Measurements from ENCODE around the gene LRRC45. TPM values are rescaled to one million over a fixed set of nuclear protein-coding genes. Genes with fewer than 3 reads are reported as not detected.

The LRRC45 gene
- total RNA-seq, 5 donors from 2014 or later (not counting 1 experiment from before 2014, with no cell fraction given) = 13.3 to 28.5 (median 22.3) TPM

DNA sequence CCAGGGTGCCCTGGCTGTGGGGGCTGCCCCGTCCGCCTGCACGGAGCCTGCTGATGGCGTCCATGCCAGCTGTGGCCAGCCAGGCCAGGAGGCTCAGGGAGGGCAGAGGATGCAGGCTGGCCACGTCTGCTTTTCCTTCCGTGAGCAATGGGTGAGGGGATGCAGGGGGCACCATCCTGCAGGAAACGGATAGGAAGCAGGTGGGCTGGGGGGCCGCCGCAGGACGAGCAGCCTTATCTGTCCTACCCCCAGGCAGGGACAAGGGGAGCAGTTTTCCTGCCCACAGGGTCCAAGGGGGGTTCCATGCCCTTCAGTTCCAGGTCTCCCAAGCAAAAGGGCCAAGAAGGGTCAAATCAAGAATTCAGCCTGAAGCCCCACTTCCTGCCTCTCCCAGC is 35.7 kb downstream of the LRRC45 start:
- DNase-seq (no peak), ATAC-seq (replicated peaks in 1 of 4) (no peak)
- no peaks in the 10 kb centered on the region for H3K27me3 ChIP-seq (replicated peaks in 1 of 2; ENCODE audit: control insufficient read depth in 2 of 2, extremely low read depth in 1 of 2, insufficient read depth in 2 of 2, low read length in 1 of 2)
- peaks cover 0 to 19% of the 10 kb centered on the region in 2 experiments for H3K4me1 ChIP-seq (ENCODE audit: control insufficient read depth in 1 of 2, extremely low read depth in 1 of 2, insufficient read depth in 2 of 2, low read length in 2 of 2)
- no peak overlapping the region for H3K27ac ChIP-seq (ENCODE audit: low read length)
- H3K4me3 ChIP-seq (ENCODE audit: control insufficient read depth in 1 of 2, extremely low read depth in 1 of 2, low read length in 1 of 2) = no peak overlapping the region
- ChIA-PET CTCF (interaction anchor here in 1 of 2 donors (0.5 kb wide), 1 partner anchor 20 kb away, joined by 3 read pairs; no protein-coding TSS in a partner anchor), POLR2A (no interaction called here)
- H3K9me3 Mint-ChIP-seq = no peaks in the 10 kb centered on the region
- no peaks in the 10 kb centered on the region for H3K27me3 Mint-ChIP-seq
- no peak overlapping the region for H3K4me3 Mint-ChIP-seq
- WGBS (ENCODE audit: insufficient coverage) = 86% methylated on average over 9 of the region's 10 CpGs
- no peak overlapping the region for H3K27ac Mint-ChIP-seq
- peaks cover 19 to 83% of the 10 kb centered on the region in 2 donors for H3K36me3 ChIP-seq (ENCODE audit: control insufficient read depth in 2 of 2, extremely low read depth in 1 of 2, insufficient read depth in 1 of 2, low read length in 1 of 2)
- H3K4me1 Mint-ChIP-seq = peaks cover 0 to 3% (median 0%) of the 10 kb centered on the region in 3 donors
- no peaks in the 10 kb centered on the region for H3K9me3 ChIP-seq
- H3K36me3 Mint-ChIP-seq = peaks cover 7% of the 10 kb centered on the region

DNA sequence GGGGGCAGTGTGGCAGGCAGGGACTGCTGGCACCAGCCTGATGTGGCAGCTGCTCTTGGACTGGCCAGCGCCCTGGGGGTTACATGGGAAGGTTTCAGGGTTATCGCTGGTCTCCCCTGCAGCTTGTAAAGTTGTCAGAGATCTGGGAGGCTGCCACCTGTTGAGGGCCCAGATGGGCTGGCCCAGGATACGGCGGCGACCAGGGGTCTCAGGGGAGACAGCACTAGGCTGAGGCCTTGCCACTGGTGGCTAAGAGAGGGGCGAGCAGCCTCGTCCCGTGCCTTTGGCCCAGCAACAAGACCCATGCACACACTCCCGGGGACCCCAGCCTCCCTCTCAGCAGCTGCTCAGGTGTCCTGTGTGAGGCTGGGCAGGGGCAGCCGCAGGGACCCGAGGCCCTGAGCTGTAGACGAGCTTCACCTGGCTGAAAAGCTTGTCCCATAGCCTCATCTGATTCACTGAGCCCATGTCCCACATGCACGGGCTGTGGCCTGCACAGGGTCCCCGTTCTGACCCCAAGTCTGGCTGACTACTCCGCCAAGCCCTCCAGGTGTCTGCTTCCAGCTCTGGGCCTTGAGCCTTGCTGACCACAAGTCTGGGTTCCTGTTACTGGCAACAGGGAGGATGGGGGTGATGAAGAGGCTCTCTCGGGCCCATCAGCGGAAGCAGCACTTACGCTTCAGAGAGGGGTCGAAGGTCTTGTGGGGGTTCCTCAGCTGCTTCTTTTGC is 36.3 kb downstream of the LRRC45 start:
- ChIA-PET CTCF (interaction anchor here in 1 of 2 donors (0.5 kb wide), 1 partner anchor 19 kb away, joined by 3 read pairs; no protein-coding TSS in a partner anchor), POLR2A (no interaction called here)
- H3K9me3 Mint-ChIP-seq = no peaks in the 10 kb centered on the region
- WGBS (ENCODE audit: insufficient coverage) = 94% methylated on average over 19 of the region's 19 CpGs
- H3K4me3 Mint-ChIP-seq = no peak overlapping the region
- no peaks in the 10 kb centered on the region for H3K27me3 Mint-ChIP-seq
- H3K4me1 Mint-ChIP-seq = peaks cover 0 to 8% (median 5%) of the 10 kb centered on the region in 3 donors
- Histone ChIP-seq H3K27ac (ENCODE audit: low read length) (no peak overlapping the region), H3K4me3 (ENCODE audit: control insufficient read depth in 1 of 2, extremely low read depth in 1 of 2, low read length in 1 of 2) (no peak overlapping the region), H3K27me3 (replicated peaks in 1 of 2; ENCODE audit: control insufficient read depth in 2 of 2, extremely low read depth in 1 of 2, insufficient read depth in 2 of 2, low read length in 1 of 2) (no peaks in the 10 kb centered on the region), H3K9me3 (no peaks in the 10 kb centered on the region), H3K36me3 (ENCODE audit: control insufficient read depth in 2 of 2, extremely low read depth in 1 of 2, insufficient read depth in 1 of 2, low read length in 1 of 2) (peaks cover 19 to 78% of the 10 kb centered on the region in 2 donors), H3K4me1 (ENCODE audit: control insufficient read depth in 1 of 2, extremely low read depth in 1 of 2, insufficient read depth in 2 of 2, low read length in 2 of 2) (peaks cover 2 to 22% of the 10 kb centered on the region in 2 experiments)
- H3K36me3 Mint-ChIP-seq = peaks cover 7% of the 10 kb centered on the region
- DNase-seq (no peak), ATAC-seq (replicated peaks in 1 of 4) (no peak)
- H3K27ac Mint-ChIP-seq = no peak overlapping the region

DNA sequence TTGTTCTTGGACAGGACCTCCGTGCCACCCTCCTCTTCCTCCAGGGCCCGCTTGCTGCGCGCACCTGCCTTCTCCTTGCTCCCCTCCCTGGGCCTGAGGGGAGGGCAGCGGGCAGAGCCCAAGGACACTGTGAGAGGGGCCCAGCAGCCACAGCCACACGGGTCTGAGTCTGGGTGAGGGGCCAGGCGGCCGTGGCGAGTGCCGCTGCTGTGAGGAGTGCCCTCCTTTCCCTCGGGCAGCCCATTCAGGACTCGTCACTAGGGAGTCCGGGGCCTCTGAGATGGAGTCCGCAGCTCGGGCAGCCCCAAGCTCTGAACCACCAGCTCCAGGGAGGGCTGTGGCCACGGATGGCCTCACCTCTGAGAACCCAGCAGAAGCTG is 36.9 kb downstream of the LRRC45 start:
- H3K36me3 ChIP-seq (ENCODE audit: control insufficient read depth in 2 of 2, extremely low read depth in 1 of 2, insufficient read depth in 1 of 2, low read length in 1 of 2) = peaks cover 19 to 72% of the 10 kb centered on the region in 2 donors
- CTCF ChIA-PET = no interaction called here
- peaks cover 7% of the 10 kb centered on the region for H3K36me3 Mint-ChIP-seq
- no peaks in the 10 kb centered on the region for H3K9me3 ChIP-seq
- no peaks in the 10 kb centered on the region for H3K27me3 ChIP-seq (replicated peaks in 1 of 2; ENCODE audit: control insufficient read depth in 2 of 2, extremely low read depth in 1 of 2, insufficient read depth in 2 of 2, low read length in 1 of 2)
- H3K27me3 Mint-ChIP-seq = no peaks in the 10 kb centered on the region
- no peak for ATAC-seq (replicated peaks in 1 of 4)
- no peaks in the 10 kb centered on the region for H3K9me3 Mint-ChIP-seq
- no peak overlapping the region for H3K27ac Mint-ChIP-seq
- DNase-seq = no peak
- H3K4me3 ChIP-seq (ENCODE audit: control insufficient read depth in 1 of 2, extremely low read depth in 1 of 2, low read length in 1 of 2) = no peak overlapping the region
- peaks cover 6 to 26% of the 10 kb centered on the region in 2 experiments for H3K4me1 ChIP-seq (ENCODE audit: control insufficient read depth in 1 of 2, extremely low read depth in 1 of 2, insufficient read depth in 2 of 2, low read length in 2 of 2)
- H3K27ac ChIP-seq (ENCODE audit: low read length) = no peak overlapping the region
- POLR2A ChIA-PET = no interaction called here
- H3K4me3 Mint-ChIP-seq = no peak overlapping the region
- WGBS (ENCODE audit: insufficient coverage) = 92% methylated on average over 13 of the region's 16 CpGs
- H3K4me1 Mint-ChIP-seq = peaks cover 0 to 8% (median 8%) of the 10 kb centered on the region in 3 donors

DNA sequence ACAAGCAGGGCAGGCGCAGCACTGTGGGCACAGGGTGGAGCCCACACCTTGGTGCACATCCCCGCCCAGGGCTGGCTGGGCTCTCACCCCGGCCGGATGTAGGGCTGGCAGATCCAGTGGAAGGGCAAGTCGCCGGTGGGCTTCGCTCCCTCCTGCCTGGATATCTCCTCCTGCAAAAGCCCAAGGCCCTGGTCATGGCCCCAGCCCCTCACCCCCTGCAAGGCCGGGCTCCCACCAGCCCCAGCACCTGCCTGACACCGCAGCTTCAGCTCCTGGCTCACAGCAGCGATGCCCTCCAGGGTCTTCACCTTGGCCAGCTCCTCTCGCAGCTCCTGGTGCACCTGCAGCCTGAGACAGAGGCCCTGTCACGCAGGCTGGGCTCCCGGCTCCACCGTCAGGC is 37.5 kb downstream of the LRRC45 start:
- CTCF ChIA-PET = no interaction called here
- no peak for DNase-seq
- POLR2A ChIA-PET = no interaction called here
- Histone ChIP-seq H3K4me3 (ENCODE audit: control insufficient read depth in 1 of 2, extremely low read depth in 1 of 2, low read length in 1 of 2) (no peak overlapping the region), H3K9me3 (no peaks in the 10 kb centered on the region), H3K27me3 (replicated peaks in 1 of 2; ENCODE audit: control insufficient read depth in 2 of 2, extremely low read depth in 1 of 2, insufficient read depth in 2 of 2, low read length in 1 of 2) (no peaks in the 10 kb centered on the region), H3K4me1 (ENCODE audit: control insufficient read depth in 1 of 2, extremely low read depth in 1 of 2, insufficient read depth in 2 of 2, low read length in 2 of 2) (peaks cover 7 to 26% of the 10 kb centered on the region in 2 experiments), H3K27ac (ENCODE audit: low read length) (no peak overlapping the region), H3K36me3 (ENCODE audit: control insufficient read depth in 2 of 2, extremely low read depth in 1 of 2, insufficient read depth in 1 of 2, low read length in 1 of 2) (peaks cover 16 to 69% of the 10 kb centered on the region in 2 donors)
- Mint-ChIP-seq H3K27ac (no peak overlapping the region), H3K4me1 (peaks cover 0 to 8% (median 8%) of the 10 kb centered on the region in 3 donors), H3K27me3 (no peaks in the 10 kb centered on the region), H3K9me3 (no peaks in the 10 kb centered on the region), H3K4me3 (no peak overlapping the region), H3K36me3 (peaks cover 7% of the 10 kb centered on the region)
- WGBS (ENCODE audit: insufficient coverage) = 91% methylated on average over 14 of the region's 14 CpGs
- ATAC-seq (replicated peaks in 1 of 4) = no peak

DNA sequence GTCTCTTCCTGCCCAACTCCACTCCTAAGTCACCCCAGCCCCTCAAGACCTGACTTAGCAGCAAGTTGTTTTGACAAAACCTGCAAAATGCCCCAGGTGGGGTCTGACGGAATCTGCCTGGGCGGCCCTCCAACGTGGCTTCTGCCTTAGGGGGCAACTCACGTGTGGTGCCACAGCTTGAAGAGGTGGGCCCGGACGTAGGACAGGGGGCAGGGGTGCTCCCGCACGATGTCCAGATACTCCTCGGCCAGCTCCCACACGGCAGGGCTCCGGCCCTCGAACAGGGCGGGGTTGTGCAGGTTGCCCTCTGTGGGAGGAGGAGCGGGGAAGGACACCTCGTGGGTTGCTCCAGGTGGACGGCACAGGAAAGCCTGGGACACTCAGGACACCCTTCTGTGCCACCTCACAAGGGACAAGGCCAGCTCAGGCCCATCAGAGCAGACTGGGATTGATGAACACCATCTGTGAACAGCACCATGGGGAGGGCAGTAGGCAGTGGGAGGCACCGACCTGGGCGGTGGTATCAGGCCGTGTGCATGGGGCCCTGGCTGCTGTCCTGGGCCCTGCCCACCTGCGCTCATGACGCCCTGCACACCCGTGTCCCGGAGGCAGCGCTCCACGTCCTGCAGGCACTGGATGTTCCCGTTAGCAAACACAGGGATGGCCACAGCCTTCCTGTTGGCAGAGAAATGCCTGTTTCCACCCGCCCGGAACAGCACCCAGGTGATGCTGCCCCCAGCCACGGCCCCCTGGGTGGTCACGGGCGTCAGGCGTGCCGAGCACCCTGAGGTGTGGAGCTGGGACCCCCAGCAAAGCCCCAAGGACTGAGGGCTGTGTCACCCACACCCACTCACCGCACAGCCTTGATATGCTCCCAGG is 38.2 kb downstream of the LRRC45 start:
- Histone ChIP-seq H3K9me3 (no peaks in the 10 kb centered on the region), H3K4me1 (ENCODE audit: control insufficient read depth in 1 of 2, extremely low read depth in 1 of 2, insufficient read depth in 2 of 2, low read length in 2 of 2) (peaks cover 7 to 32% of the 10 kb centered on the region in 2 experiments), H3K27ac (ENCODE audit: low read length) (no peak overlapping the region), H3K4me3 (ENCODE audit: control insufficient read depth in 1 of 2, extremely low read depth in 1 of 2, low read length in 1 of 2) (no peak overlapping the region), H3K27me3 (replicated peaks in 1 of 2; ENCODE audit: control insufficient read depth in 2 of 2, extremely low read depth in 1 of 2, insufficient read depth in 2 of 2, low read length in 1 of 2) (no peaks in the 10 kb centered on the region), H3K36me3 (ENCODE audit: control insufficient read depth in 2 of 2, extremely low read depth in 1 of 2, insufficient read depth in 1 of 2, low read length in 1 of 2) (peaks cover 16 to 62% of the 10 kb centered on the region in 2 donors)
- Mint-ChIP-seq H3K4me1 (peaks cover 3 to 12% (median 11%) of the 10 kb centered on the region in 3 donors), H3K36me3 (peaks cover 7% of the 10 kb centered on the region), H3K27ac (no peak overlapping the region), H3K9me3 (no peaks in the 10 kb centered on the region), H3K4me3 (no peak overlapping the region), H3K27me3 (no peaks in the 10 kb centered on the region)
- DNase-seq (no peak), ATAC-seq (replicated peaks in 1 of 4) (no peak)
- CTCF ChIA-PET = no interaction called here
- POLR2A ChIA-PET = no interaction called here
- WGBS (ENCODE audit: insufficient coverage) = 95% methylated on average over 32 of the region's 34 CpGs

DNA sequence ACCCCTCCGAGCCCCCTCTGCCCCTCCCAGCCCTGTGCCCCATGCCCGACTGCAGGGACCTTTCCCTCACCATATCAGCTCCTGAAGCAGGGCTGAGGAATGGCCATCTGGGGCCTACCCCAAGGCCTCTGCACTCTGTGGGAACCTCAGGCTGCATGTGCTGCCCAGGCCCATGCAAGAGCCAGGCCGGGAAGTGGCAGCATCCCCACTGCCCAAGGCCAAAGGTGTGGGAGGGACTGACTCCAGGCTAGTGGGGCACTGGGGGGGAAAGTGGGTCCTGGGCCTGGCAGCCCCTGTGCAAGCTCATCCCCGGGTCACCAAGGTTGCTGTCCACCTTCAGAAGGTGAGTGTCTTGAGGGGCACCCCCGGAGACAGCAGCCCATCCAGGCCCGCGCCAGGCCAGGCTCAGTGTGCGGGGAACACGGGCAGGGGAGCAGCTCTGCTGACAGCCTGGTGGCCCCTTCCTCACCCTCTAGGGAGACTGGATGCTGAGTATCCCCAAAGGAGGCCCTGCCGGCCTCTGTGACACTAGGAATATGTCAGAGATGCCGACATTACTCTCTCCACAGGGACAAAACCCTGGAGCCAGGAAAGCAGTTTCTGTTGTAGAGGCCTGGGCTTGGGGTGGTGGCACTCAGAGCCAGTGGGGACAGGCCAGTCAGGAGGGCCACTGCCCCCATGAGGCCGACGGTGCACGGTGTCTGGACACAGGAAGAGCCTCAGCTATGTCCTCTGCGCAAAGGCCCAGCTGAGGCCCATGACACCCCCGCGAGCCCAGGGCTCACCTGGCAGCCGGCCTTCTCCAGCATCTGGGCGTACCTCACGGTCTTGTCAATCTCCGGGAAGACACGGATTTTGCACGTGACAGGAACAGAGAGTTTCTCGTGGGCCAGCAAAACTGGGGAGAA is 39.2 kb downstream of the LRRC45 start:
- H3K27me3 Mint-ChIP-seq = no peaks in the 10 kb centered on the region

More for the DNA sequence above, 39.2 kb downstream of the LRRC45 start:
- Histone ChIP-seq H3K4me3 (ENCODE audit: control insufficient read depth in 1 of 2, extremely low read depth in 1 of 2, low read length in 1 of 2) (no peak overlapping the region), H3K27ac (ENCODE audit: low read length) (no peak overlapping the region), H3K4me1 (ENCODE audit: control insufficient read depth in 1 of 2, extremely low read depth in 1 of 2, insufficient read depth in 2 of 2, low read length in 2 of 2) (peaks cover 9 to 39% of the 10 kb centered on the region in 2 experiments), H3K9me3 (no peaks in the 10 kb centered on the region), H3K36me3 (ENCODE audit: control insufficient read depth in 2 of 2, extremely low read depth in 1 of 2, insufficient read depth in 1 of 2, low read length in 1 of 2) (peaks cover 16 to 52% of the 10 kb centered on the region in 2 donors), H3K27me3 (replicated peaks in 1 of 2; ENCODE audit: control insufficient read depth in 2 of 2, extremely low read depth in 1 of 2, insufficient read depth in 2 of 2, low read length in 1 of 2) (no peaks in the 10 kb centered on the region)
- CTCF ChIA-PET = no interaction called here
- Mint-ChIP-seq H3K4me1 (peaks cover 5 to 19% (median 16%) of the 10 kb centered on the region in 3 donors), H3K27ac (no peak overlapping the region), H3K36me3 (peaks cover 7% of the 10 kb centered on the region), H3K4me3 (peak overlapping the region in 2 of 3 donors; percentile 17 to 28), H3K9me3 (no peaks in the 10 kb centered on the region)
- POLR2A ChIA-PET = no interaction called here
- ATAC-seq (replicated peaks in 1 of 4) = no peak
- DNase-seq = no peak
- WGBS (ENCODE audit: insufficient coverage) = 96% methylated on average over 18 of the region's 24 CpGs
